Neural cell (in vitro differentiated cells): Measurements from ENCODE around the gene CCR7.

ENCODE experiments used
- CTCF ChIP-seq: fragments of 450-650 bp; IDR thresholded peaks from 2 replicates; pipeline ENCODE4 v1.5.1; 2014; ENCODE audit warnings: antibody characterized with exemption, mild to moderate bottlenecking, moderate library complexity; ENCODE audit not compliant: poor library complexity, severe bottlenecking
- EP300 ChIP-seq: fragments of 450-650 bp; conservative IDR thresholded peaks from 2 replicates; pipeline ENCODE4 v1.6.1; 2014; ENCODE audit warnings: antibody characterized with exemption, mild to moderate bottlenecking, moderate library complexity; ENCODE audit not compliant: poor library complexity, severe bottlenecking
- TAF1 ChIP-seq: IDR thresholded peaks from 2 replicates; pipeline ENCODE4 v1.6.1; 2012; ENCODE audit warnings: low read depth

- TF ChIP-seq TAF1 = no peak
- no peak for TF ChIP-seq CTCF
- TF ChIP-seq EP300 = no peak
These were observed 2.1 kb upstream of the CCR7 start for GRCh38 chr17:40567377-40567776.
